ENCODE measurements around the gene FPGS. TPM values are rescaled to one million over a fixed set of nuclear protein-coding genes. Genes with fewer than 3 reads are reported as not detected.

Gene FPGS
- polyA plus RNA-seq, 3 donors: 21.3 to 28.5 (median 25.2) TPM

DNA sequence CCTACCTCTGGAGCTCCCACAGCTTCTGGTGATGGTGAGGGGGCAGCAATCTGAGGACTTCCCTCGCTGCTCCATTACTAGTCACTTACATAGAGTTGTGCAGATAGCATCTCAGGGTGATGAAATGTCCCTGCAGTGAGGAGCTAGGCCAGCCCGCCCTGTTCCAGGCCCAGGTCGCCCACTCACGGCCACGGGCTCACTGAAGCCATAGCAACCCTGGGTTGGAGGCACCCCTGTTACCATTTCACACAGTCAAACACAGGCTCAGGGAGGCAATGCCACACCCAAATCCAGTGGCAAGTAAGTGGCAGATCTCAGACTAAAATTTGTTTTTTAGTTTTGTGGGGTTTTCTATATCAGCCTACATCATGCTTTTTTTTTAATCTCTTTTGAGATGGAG, 43.8 kb upstream of the FPGS start:
- no peaks in the 10 kb centered on the region for H3K9me3 ChIP-seq (replicated peaks in 1 of 2; ENCODE audit: control insufficient read depth in 1 of 2, insufficient read depth in 1 of 2, low read length in 2 of 2)
- no peak overlapping the region for H3K9ac ChIP-seq (ENCODE audit: insufficient read depth, low read length, poor library complexity, severe bottlenecking)
- H3K9me3 Mint-ChIP-seq: no peaks in the 10 kb centered on the region
- no peak overlapping the region for H2AFZ ChIP-seq (ENCODE audit: insufficient read depth, low read depth, low read length, poor library complexity, severe bottlenecking)
- peaks cover 23% of the 10 kb centered on the region for H3K4me1 Mint-ChIP-seq
- peak overlapping the region in 5 of 7 donors; percentile 0 to 75 (median 52) for H3K27ac Mint-ChIP-seq
- TF ChIP-seq, protein P1, sequence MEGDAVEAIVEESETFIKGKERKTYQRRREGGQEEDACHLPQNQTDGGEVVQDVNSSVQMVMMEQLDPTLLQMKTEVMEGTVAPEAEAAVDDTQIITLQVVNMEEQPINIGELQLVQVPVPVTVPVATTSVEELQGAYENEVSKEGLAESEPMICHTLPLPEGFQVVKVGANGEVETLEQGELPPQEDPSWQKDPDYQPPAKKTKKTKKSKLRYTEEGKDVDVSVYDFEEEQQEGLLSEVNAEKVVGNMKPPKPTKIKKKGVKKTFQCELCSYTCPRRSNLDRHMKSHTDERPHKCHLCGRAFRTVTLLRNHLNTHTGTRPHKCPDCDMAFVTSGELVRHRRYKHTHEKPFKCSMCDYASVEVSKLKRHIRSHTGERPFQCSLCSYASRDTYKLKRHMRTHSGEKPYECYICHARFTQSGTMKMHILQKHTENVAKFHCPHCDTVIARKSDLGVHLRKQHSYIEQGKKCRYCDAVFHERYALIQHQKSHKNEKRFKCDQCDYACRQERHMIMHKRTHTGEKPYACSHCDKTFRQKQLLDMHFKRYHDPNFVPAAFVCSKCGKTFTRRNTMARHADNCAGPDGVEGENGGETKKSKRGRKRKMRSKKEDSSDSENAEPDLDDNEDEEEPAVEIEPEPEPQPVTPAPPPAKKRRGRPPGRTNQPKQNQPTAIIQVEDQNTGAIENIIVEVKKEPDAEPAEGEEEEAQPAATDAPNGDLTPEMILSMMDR (IDR thresholded peaks at IDR 0.05): no peak
- H3K4me1 ChIP-seq (ENCODE audit: control insufficient read depth in 1 of 2, insufficient read depth in 2 of 2, low read length in 2 of 2): peaks cover 20 to 23% of the 10 kb centered on the region in 2 donors
- WGBS (ENCODE audit: insufficient coverage): 100% methylated on average over 1 of the region's 5 CpGs
- H3K36me3 ChIP-seq (replicated peaks in 1 of 2; ENCODE audit: control insufficient read depth in 1 of 2, insufficient read depth in 2 of 2, low read length in 2 of 2): peaks cover 42 to 74% of the 10 kb centered on the region in 2 donors
- H3K27me3 ChIP-seq (ENCODE audit: control insufficient read depth in 2 of 2, insufficient read depth in 2 of 2, low read length in 2 of 2): no peaks in the 10 kb centered on the region
- H3K4me3 Mint-ChIP-seq: no peak overlapping the region
- H3K4me3 ChIP-seq (replicated peaks in 1 of 3; ENCODE audit: low read depth in 2 of 3, low read length in 3 of 3): no peak overlapping the region
- intact Hi-C loops (cut with micrococcal nuclease): no loop called here
- peaks cover 96% of the 10 kb centered on the region for H4K20me1 ChIP-seq (ENCODE audit: insufficient read depth, low read length)
- peaks cover 0 to 1% (median 1%) of the 10 kb centered on the region in 3 donors for H3K27me3 Mint-ChIP-seq (ENCODE audit: low read depth in 3 of 3)
- H3K79me2 ChIP-seq (ENCODE audit: insufficient read depth, low read length): peaks cover 76% of the 10 kb centered on the region
- no peak for DNase-seq
- peaks cover 35 to 77% of the 10 kb centered on the region in 2 donors for H3K36me3 Mint-ChIP-seq
- no peak overlapping the region for H3K4me2 ChIP-seq (replicated peaks; ENCODE audit: extremely low read depth, low read length, poor library complexity, severe bottlenecking)
- H3K27ac ChIP-seq (ENCODE audit: low read depth in 1 of 2, low read length in 2 of 2): no peak overlapping the region

- no peak for DNase-seq
- Histone ChIP-seq H3K27ac (ENCODE audit: low read depth in 1 of 2, low read length in 2 of 2) (peak overlapping the region in 1 of 2 donors; percentile 58), H3K27me3 (ENCODE audit: control insufficient read depth in 2 of 2, insufficient read depth in 2 of 2, low read length in 2 of 2) (no peaks in the 10 kb centered on the region), H3K4me2 (replicated peaks; ENCODE audit: extremely low read depth, low read length, poor library complexity, severe bottlenecking) (no peak overlapping the region), H2AFZ (ENCODE audit: insufficient read depth, low read depth, low read length, poor library complexity, severe bottlenecking) (no peak overlapping the region), H3K79me2 (ENCODE audit: insufficient read depth, low read length) (peaks cover 92% of the 10 kb centered on the region), H3K9ac (ENCODE audit: insufficient read depth, low read length, poor library complexity, severe bottlenecking) (no peak overlapping the region), H3K9me3 (replicated peaks in 1 of 2; ENCODE audit: control insufficient read depth in 1 of 2, insufficient read depth in 1 of 2, low read length in 2 of 2) (no peaks in the 10 kb centered on the region), H3K4me1 (ENCODE audit: control insufficient read depth in 1 of 2, insufficient read depth in 2 of 2, low read length in 2 of 2) (peaks cover 27 to 30% of the 10 kb centered on the region in 2 donors), H3K4me3 (replicated peaks in 1 of 3; ENCODE audit: low read depth in 2 of 3, low read length in 3 of 3) (no peak overlapping the region), H3K36me3 (replicated peaks in 1 of 2; ENCODE audit: control insufficient read depth in 1 of 2, insufficient read depth in 2 of 2, low read length in 2 of 2) (peaks cover 44 to 78% of the 10 kb centered on the region in 2 donors), H4K20me1 (ENCODE audit: insufficient read depth, low read length) (peaks cover 100% of the 10 kb centered on the region)
- 97% methylated on average over 5 of the region's 5 CpGs for WGBS (ENCODE audit: insufficient coverage)
- Mint-ChIP-seq H3K36me3 (peaks cover 53 to 86% of the 10 kb centered on the region in 2 donors), H3K4me3 (no peak overlapping the region), H3K27me3 (ENCODE audit: low read depth in 3 of 3) (peaks cover 0 to 1% (median 1%) of the 10 kb centered on the region in 3 donors), H3K27ac (peak overlapping the region in 4 of 7 donors; percentile 54 to 92 (median 80)), H3K4me1 (peaks cover 41% of the 10 kb centered on the region), H3K9me3 (no peaks in the 10 kb centered on the region)
- TF ChIP-seq, protein P1 (IDR thresholded peaks at IDR 0.05): no peak
- intact Hi-C loops (cut with micrococcal nuclease): loop anchor here (5.0 kb wide), 1 partner anchor 36 kb away; no protein-coding TSS in a partner anchor
Measured at GRCh38 chr9:127761061-127761460, 41.6 kb upstream of the FPGS start.

All from CD14-positive monocyte (primary cell).